Sciatic nerve (tissue), 2 donors: Measurements from ENCODE around the gene DLGAP1. TPM values are rescaled to one million over a fixed set of nuclear protein-coding genes. Genes with fewer than 3 reads are reported as not detected.
A peak's percentile ranks its signal among the peaks of the same experiment; 100 is the strongest.

ENCODE experiments used
- ATAC-seq: fragments of 200-7000 bp; cut with Tn5 transposase; one replicate; pipeline ENCODE4 v1.9.1; 2020; ENCODE audit warnings: mild to moderate bottlenecking, moderate library complexity
- DNase-seq: peaks from one replicate; pipeline ENCODE4 v3.0.0-alpha.2; 2020; ENCODE audit warnings: low spot score
- intact Hi-C: fragments of 100-400 bp; cut with DNase I; formaldehyde crosslinking; loops from one replicate; pipeline ENCODE4 v1.14.2; 2022
- total RNA-seq: library from RNA; stranded (reverse); fragmentation: NEBNext Ultra II Directional; extraction: Animal tissue kit (Norgen Biotek cat#: 25700); gene quantifications from one replicate; pipeline ENCODE4 v1.2.1, GENCODE V29; 2021
- donor health status: DM: no; HTN: no; CAD: no.
- donor health status: DM: no; HTN: no; CAD: no.

The DLGAP1 gene
- total RNA-seq, 1 donor from 2014 or later, result 0.98 TPM

GRCh38 chr18:3520230-3521085, 934.6 kb downstream of the DLGAP1 start:
- intact Hi-C loops, result no loop called here

DNA sequence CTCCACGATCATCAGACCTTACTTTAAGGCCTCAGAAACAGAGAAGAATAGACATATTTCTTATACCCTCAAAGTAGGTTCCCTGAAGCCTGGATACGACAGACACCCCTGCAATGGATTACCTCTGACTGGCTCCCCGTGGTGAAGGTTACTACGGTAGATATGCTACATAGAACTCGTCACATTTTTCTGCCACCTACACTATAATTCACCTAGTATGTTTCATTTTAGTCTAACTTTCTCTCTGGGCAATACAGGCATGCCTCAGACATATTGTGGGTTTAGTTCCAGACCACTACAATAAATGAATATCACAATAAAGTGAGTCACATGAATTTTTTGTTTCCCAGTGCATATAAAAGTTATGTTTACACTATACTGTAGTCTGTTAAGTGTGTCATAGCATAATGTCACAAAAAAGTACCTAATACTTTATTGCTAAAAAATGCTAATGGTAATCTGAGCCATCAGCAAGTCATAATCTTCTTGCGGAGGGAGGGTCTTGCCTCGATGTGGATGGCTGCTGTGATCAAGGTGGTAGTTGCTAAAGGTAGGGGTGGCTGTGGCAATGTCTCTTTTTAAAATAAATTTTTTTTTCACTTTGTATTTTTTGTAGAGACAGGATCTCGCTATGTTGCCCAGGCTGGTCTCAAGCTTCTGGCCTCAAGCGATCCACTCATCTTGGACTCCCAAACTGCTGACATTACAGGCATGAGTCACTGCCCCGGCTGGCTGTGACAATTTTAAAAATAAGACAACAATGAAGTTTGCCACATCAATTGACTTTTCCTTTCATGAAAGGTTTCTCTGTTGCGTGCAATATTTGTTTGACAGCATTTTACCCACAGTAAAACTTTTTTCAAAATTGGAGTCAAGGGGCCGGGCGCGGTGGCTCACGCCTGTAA, 940.5 kb downstream of the DLGAP1 start:
- DNase-seq, result no peak
- no peak for ATAC-seq
- intact Hi-C loops, result no loop called here

More at GRCh38 chr18:3520230-3521085, 934.6 kb downstream of the DLGAP1 start:
- ATAC-seq (peak; percentile 46), DNase-seq (no peak)

DNA sequence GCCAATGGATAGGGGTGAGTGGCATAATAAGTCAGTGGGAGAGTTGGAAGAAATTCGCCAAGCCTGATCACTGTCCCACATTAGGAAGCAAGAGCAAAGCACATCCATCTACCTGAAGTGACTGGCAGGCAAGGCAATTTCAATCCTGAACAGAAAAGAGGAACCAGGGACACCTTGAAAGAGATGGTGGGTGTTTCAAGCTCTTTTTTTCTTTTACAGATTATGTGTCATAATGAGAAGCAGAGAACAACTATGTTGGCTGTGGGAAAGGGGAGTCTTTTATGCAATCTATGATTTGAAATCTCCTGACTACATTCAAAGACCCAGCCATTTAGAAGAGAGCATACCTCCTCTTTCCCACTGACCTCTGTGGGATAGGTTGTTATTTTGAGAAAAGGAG, 941.6 kb downstream of the DLGAP1 start:
- DNase-seq (no peak), ATAC-seq (no peak)
- intact Hi-C loops, result no loop called here

DNA sequence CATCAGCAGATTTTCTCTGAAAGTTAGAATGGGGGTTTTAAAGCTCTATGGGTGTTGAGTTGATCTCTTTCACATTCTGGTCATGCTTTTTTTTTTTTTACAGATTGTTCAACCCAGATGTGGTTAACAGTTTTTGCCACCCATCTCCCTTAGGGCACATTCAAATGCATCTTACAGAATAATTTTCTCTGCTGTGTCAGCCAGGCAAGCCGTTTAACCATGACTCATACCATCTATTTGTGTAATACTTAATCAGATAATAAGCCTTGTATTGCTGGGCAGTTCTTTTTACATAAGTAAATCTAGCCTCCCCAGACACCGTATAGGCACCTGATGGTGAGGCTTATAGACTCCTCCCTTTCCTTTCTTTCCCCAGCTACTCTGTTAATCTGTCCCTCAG, 943.1 kb downstream of the DLGAP1 start:
- DNase-seq (no peak), ATAC-seq (peak; percentile 70)
- intact Hi-C loops, result no loop called here

DNA sequence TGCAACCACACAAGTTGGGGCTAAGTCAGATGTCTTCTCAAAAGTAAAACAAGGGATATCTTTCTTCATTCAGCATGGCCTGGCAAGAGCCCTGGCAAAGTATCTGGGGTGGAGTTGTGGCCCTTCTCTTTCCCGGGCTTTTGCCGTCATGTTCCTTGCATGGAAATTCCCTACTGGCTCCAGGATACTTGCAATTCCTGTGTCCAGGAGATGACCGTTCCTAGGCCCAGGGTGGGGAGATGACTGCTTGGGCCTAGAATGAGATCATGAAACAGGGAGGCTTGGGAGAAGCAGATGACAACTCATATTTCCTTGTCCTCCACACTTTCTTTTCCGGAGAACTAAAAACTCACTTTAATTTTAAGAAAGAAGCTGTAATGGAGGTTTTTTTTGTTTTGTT, 944.2 kb downstream of the DLGAP1 start:
- ATAC-seq (no peak), DNase-seq (no peak)
- intact Hi-C loops, result no loop called here

- DNase-seq (no peak), ATAC-seq (no peak)
- intact Hi-C loops, result no loop called here
Observed at GRCh38 chr18:3510024-3510423, 945.1 kb downstream of the DLGAP1 start.

GRCh38 chr18:3508576-3509549, 946.2 kb downstream of the DLGAP1 start:
- intact Hi-C loops, result no loop called here
- ATAC-seq (peak; percentile 25), DNase-seq (no peak)

DNA sequence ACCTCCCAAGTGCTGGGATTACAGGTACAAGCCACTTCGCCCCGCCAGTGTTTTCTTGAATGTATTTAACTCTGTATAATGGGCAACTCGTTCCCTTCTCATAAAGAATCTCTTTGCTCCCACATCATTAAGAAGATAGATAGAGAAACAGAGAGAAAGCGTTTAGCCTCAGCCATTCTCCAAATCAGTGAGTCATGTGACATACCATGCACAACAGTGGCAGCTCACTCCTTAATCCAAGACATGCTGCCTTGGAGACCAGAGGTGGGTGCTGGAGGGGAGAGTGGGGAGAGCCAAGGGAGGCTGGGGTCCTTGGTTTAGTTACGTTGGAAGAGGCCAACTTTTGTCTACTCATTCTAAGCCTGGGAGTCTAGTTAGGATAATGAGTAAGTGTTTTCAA, 950.5 kb downstream of the DLGAP1 start:
- intact Hi-C loops, result no loop called here
- DNase-seq (no peak), ATAC-seq (no peak)

DNA sequence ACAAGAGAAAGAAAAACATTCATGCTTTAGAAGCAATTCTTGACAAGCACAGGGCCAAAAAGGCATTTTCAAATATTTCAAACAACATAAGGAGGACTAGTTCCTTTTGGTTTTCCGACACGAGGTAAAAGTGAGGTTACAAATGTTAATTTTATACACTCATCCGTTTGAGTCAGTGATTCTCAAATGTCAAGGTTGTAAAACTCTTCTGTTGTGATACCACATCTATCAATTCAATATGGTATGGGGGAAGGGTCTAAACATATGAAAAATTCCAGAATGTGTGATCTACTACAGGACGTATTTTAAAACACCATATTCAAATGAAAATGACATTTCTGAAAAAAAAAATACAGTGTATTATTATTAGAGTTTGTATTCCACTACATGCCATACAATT, 952.5 kb downstream of the DLGAP1 start:
- DNase-seq (no peak), ATAC-seq (no peak)
- intact Hi-C loops, result no loop called here

GRCh38 chr18:3500016-3500415, 955.1 kb downstream of the DLGAP1 start:
- ATAC-seq (no peak), DNase-seq (no peak)
- intact Hi-C loops, result no loop called here

DNA sequence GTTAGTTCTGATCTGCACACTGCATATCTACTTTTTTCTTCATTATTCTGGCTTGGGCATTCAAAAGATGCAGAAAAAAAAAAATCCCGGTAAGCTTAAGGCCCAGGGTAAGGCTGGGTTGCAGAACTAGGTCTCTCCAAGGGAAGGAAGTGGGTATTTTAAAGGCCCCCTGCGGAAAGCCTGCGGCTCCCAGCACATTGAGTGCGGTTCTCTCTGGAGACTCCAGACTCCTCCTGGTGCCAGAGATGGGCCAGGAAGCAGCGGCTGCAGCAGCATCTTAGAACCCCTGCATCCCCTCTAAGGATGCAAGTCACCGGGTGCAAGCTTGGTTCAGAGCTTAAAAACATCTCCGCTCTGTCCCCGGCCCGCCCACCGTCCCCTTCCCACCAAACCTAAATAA, 955.6 kb downstream of the DLGAP1 start:
- ATAC-seq, result peak; percentile 32
- intact Hi-C loops, result no loop called here
- no peak for DNase-seq

GRCh38 chr18:3498698-3499471, 956.2 kb downstream of the DLGAP1 start:
- intact Hi-C loops, result no loop called here
- DNase-seq, result peak; percentile 59
- ATAC-seq, result peak; percentile 68

GRCh38 chr18:3495691-3496430, 959.2 kb downstream of the DLGAP1 start:
- ATAC-seq (no peak), DNase-seq (no peak)
- intact Hi-C loops, result no loop called here

DNA sequence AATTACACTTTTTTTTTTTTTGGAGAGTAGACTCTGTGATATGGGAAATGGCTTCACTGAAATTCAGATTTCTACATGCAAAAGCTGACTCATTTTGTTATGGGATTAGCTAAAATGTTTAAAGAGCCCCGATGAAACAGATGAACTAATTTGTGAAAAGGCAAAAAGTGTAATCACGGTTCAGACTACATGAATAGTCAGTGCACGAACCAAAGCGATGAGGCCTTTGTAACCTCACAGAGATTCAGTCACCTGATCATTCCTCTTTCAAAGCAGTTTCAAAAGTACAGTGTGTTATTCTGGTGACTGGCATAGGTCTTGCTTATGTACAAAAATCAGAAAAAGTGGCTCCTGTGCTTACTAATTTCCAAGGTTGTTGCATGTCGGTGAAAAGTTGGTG, 960.5 kb downstream of the DLGAP1 start:
- DNase-seq (no peak), ATAC-seq (no peak)
- intact Hi-C loops, result no loop called here

DNA sequence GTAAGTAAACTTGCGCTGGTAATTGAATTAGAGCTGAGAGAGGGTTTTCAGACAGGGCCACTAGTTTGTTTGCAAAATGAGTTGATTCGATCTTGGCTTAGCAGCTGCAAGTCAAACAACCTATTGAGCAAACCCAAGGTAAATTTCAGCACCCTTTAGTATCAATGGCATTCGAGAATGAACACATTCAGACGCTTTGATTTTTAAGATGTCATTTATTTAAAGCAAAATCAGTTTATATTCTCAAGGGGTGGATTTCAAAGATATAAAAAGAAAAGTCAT, 960.9 kb downstream of the DLGAP1 start:
- intact Hi-C loops, result no loop called here
- no peak for DNase-seq
- ATAC-seq, result no peak

DNA sequence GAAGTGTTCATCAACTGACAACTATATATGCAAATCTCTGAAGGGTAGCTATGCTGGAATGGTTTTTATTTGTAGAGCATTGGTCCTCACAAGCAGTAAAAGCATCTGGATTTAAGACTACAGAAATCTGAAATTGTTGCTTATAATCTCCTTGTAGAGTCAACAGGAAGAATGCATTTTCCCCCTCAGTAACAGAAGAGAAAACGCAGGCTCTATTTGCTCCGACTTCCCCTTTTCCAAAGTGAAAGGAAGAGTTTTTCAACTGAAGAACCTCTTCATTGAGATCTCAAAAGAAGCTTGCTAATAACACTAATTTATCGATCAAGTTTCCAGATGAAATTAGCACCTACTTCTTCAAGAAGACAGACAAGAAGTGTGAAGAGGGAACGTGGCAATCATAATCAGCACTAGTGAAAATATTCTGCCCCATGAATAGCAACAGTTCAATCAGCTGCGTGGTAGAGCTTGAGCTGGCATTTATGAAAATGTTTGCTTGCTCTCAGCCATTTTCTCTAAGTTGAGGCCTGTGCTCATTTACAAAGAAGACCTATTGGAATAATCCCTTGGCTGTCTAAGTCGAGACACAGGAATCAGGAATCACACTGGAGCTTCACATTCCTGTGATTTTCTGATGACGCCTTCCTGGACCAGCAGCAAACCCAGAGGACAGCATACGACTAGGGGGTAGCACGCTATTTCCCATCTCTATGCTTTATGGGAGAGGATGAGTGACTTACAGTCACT, 961.4 kb downstream of the DLGAP1 start:
- DNase-seq (no peak), ATAC-seq (no peak)
- intact Hi-C loops, result no loop called here

GRCh38 chr18:3492721-3493120, 962.4 kb downstream of the DLGAP1 start:
- intact Hi-C loops, result no loop called here
- ATAC-seq, result no peak
- DNase-seq, result no peak
